ENCODE results near the gene MRPL2.

DNA sequence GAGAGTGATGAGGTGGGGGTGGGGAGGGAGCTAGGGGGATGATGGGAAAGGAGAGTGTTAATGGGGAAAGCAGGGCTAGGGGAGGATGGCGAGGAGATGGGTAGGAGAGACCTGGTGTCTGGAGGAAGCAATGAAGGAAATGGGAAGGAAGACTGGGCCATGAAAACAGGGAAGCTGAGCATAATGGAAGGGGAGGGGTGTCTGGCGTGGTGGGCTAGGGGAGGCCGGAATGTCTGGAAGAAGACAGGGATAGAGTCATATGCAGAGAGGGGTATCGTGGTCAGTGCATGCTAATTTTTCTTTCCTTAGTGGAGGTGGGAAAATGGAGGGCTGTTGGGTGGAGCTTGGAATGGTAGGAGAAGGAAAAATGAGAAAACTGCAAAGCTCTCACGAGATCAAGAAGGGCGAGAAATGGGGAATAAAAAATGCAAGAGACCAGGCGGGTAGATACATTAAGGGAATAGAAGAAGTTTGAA is 44.8 kb downstream of the MRPL2 start:
- TF ChIP-seq, protein P1, sequence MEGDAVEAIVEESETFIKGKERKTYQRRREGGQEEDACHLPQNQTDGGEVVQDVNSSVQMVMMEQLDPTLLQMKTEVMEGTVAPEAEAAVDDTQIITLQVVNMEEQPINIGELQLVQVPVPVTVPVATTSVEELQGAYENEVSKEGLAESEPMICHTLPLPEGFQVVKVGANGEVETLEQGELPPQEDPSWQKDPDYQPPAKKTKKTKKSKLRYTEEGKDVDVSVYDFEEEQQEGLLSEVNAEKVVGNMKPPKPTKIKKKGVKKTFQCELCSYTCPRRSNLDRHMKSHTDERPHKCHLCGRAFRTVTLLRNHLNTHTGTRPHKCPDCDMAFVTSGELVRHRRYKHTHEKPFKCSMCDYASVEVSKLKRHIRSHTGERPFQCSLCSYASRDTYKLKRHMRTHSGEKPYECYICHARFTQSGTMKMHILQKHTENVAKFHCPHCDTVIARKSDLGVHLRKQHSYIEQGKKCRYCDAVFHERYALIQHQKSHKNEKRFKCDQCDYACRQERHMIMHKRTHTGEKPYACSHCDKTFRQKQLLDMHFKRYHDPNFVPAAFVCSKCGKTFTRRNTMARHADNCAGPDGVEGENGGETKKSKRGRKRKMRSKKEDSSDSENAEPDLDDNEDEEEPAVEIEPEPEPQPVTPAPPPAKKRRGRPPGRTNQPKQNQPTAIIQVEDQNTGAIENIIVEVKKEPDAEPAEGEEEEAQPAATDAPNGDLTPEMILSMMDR (IDR thresholded peaks at IDR 0.05): no peak
- TF ChIP-seq POLR2A (IDR thresholded peaks at IDR 0.05; ENCODE audit: low read depth) (no peak), POLR2AphosphoS5 (IDR thresholded peaks at IDR 0.05) (no peak)

Data from esophagus muscularis mucosa (tissue), 3 donors.